B cell (primary cell): ENCODE measurements around the gene THY1. TPM values are rescaled to one million over a fixed set of nuclear protein-coding genes. Genes with fewer than 3 reads are reported as not detected.

Experiments
- ATAC-seq: fragments of 200-7000 bp; cut with Tn5 transposase; one replicate; pipeline ENCODE4 v1.10.0; 2021; ENCODE audit warnings: low read depth, mild to moderate bottlenecking, moderate number of reproducible peaks, moderate library complexity
- CTCF ChIA-PET: fragments of 350-600 bp; sonication (Branson Sonifier 250); formaldehyde crosslinking; loops from one replicate; lab custom pipeline; 2021; ENCODE audit warnings: antibody characterized with exemption, inconsistent platforms; lab: Charles Lee
- POLR2A ChIA-PET: fragments of 350-600 bp; sonication (Branson Sonifier 250); formaldehyde crosslinking; loops from one replicate; lab custom pipeline; 2021; ENCODE audit warnings: antibody characterized with exemption; lab: Charles Lee
- DNase-seq: peaks from one replicate; pipeline ENCODE4 v3.0.0; 2013
- H2AFZ ChIP-seq: 2 replicates; pipeline ENCODE4 v1.6.1; 2012; ENCODE audit warnings: mild to moderate bottlenecking, low read depth, low read length; ENCODE audit not compliant: insufficient read depth, poor library complexity, severe bottlenecking
- H3K27ac ChIP-seq, 2 donors: 1 replicate in 1 of 2; 2 replicates in 1 of 2; pipeline ENCODE4 v1.5.1; 2012 to 2013; ENCODE audit warnings: low read length in 2 of 2, mild to moderate bottlenecking in 2 of 2, moderate library complexity in 1 of 2
- H3K27me3 ChIP-seq, 4 experiments: fragments of 200-600 bp in 1 of 4; sonication (generic) in 1 of 4; replicated peaks in 1 of 4; 1 replicate in 2 of 4; 2 replicates in 2 of 4; pipeline versions ENCODE4 v1.6.1 to v1.7.0; 2013 to 2016; ENCODE audit warnings: low read length in 3 of 4, mild to moderate bottlenecking in 2 of 4, mixed read lengths in 1 of 4, moderate library complexity in 1 of 4; ENCODE audit not compliant: insufficient read depth in 4 of 4, control insufficient read depth in 3 of 4; ENCODE audit errors: control extremely low read depth in 1 of 4
- H3K36me3 ChIP-seq, 2 experiments: replicated peaks in 1 of 2; 1 replicate in 1 of 2; 2 replicates in 1 of 2; pipeline versions ENCODE4 v1.6.1 to v1.7.1; 2013; ENCODE audit warnings: low read length in 1 of 2; ENCODE audit not compliant: insufficient read depth in 2 of 2, control insufficient read depth in 1 of 2; ENCODE audit errors: control extremely low read depth in 1 of 2, extremely low read depth in 1 of 2
- H3K4me1 ChIP-seq, 2 donors: fragments of 200-600 bp in 1 of 2; sonication (generic) in 1 of 2; 1 replicate in 1 of 2; 2 replicates in 1 of 2; pipeline versions ENCODE4 v1.5.1 to v1.6.1; 2013 to 2017; ENCODE audit warnings: low read length in 2 of 2; ENCODE audit not compliant: control insufficient read depth in 2 of 2, insufficient read depth in 2 of 2
- H3K4me2 ChIP-seq: replicated peaks from 2 replicates; pipeline ENCODE3; 2012; ENCODE audit warnings: mild to moderate bottlenecking, low read depth, low read length; ENCODE audit not compliant: poor library complexity, severe bottlenecking
- H3K4me3 ChIP-seq, 5 experiments: fragments of 200-600 bp in 1 of 5; sonication (generic) in 1 of 5; 1 replicate in 3 of 5; 2 replicates in 2 of 5; pipeline versions ENCODE4 v1.5.1 to v1.7.0; 2011 to 2016; ENCODE audit warnings: low read length in 4 of 5, mild to moderate bottlenecking in 4 of 5, low read depth in 2 of 5, control low read depth in 1 of 5, moderate library complexity in 1 of 5; ENCODE audit not compliant: insufficient read depth in 1 of 5; ENCODE audit errors: control extremely low read depth in 1 of 5, extremely low read depth in 1 of 5
- H3K79me2 ChIP-seq: fragments of 200-600 bp; sonication (generic); one replicate; pipeline ENCODE4 v1.6.0; 2016; ENCODE audit warnings: low read length; ENCODE audit not compliant: control insufficient read depth, insufficient read depth
- H3K9ac ChIP-seq: fragments of 200-600 bp; sonication (generic); 2 replicates; pipeline ENCODE4 v1.6.1; 2017; ENCODE audit warnings: mild to moderate bottlenecking, low read length, moderate library complexity
- H3K9me3 ChIP-seq, 3 donors: one replicate each; pipeline versions ENCODE4 v1.6.1 to v1.7.1; 2013; ENCODE audit warnings: low read length in 2 of 3; ENCODE audit not compliant: control insufficient read depth in 2 of 3, insufficient read depth in 1 of 3; ENCODE audit errors: control extremely low read depth in 1 of 3
- H4K20me1 ChIP-seq: 2 replicates; pipeline ENCODE4 v1.6.0; 2012; ENCODE audit warnings: mild to moderate bottlenecking, low read length; ENCODE audit not compliant: insufficient read depth, control insufficient read depth, poor library complexity, severe bottlenecking
- H3K27ac Mint-ChIP-seq: one replicate; pipeline ENCODE4 v1.8.0; 2021; ENCODE audit warnings: mixed read lengths
- H3K27me3 Mint-ChIP-seq: one replicate; pipeline ENCODE4 v1.8.0; 2021; ENCODE audit warnings: mixed read lengths
- H3K4me1 Mint-ChIP-seq: one replicate; pipeline ENCODE4 v1.8.0; 2021; ENCODE audit warnings: mixed read lengths
- H3K4me3 Mint-ChIP-seq: one replicate; pipeline ENCODE4 v1.8.0; 2021; ENCODE audit warnings: mixed read lengths
- H3K9me3 Mint-ChIP-seq: one replicate; pipeline ENCODE4 v1.8.0; 2022; ENCODE audit warnings: mixed read lengths; ENCODE audit not compliant: insufficient read depth
- EZH2 ChIP-seq: IDR thresholded peaks from 2 replicates; pipeline ENCODE4 v1.6.1; 2012; ENCODE audit warnings: borderline replicate concordance, low read depth, mild to moderate bottlenecking, moderate library complexity, low read length; ENCODE audit not compliant: insufficient read depth, poor library complexity, severe bottlenecking
- WGBS: methylation state at CpG from one replicate; pipeline ENCODE4 v1.1.5; 2013; ENCODE audit warnings: missing lambda C conversion rate; ENCODE audit not compliant: insufficient coverage; 5-methylcytosine and 5-hydroxymethylcytosine counted together
- intact Hi-C: fragments of 100-400 bp; cut with micrococcal nuclease; formaldehyde crosslinking; loops from one replicate; pipeline ENCODE4 v1.10.0; 2022
- polyA plus RNA-seq: library from polyadenylated mRNA; depleted of rRNA; stranded (reverse); fragments of >200 nt; gene quantifications from 2 replicates; pipeline ENCODE4 v1.2.3, GENCODE V29; 2012
- total RNA-seq, 2 donors: library from RNA; stranded (reverse); fragments of 120-200 nt in 1 of 2; gene quantifications; 1 replicate in 1 of 2; 2 replicates in 1 of 2; pipeline versions ENCODE4 v1.2.3 to v1.2.4, GENCODE V29; 2013 to 2022
- TF ChIP-seq, protein P1 (sequence below): fragments of 200-600 bp; IDR thresholded peaks from one replicate; pipeline ENCODE4 v1.8.0; 2022; ENCODE audit warnings: antibody characterized with exemption, mild to moderate bottlenecking

Gene THY1
- total and polyA plus RNA-seq, 2 donors (not counting 1 experiment from before 2014, with no cell fraction given): not detected

- Histone ChIP-seq H3K27ac (no peak overlapping the region), H4K20me1 (no peaks in the 10 kb centered on the region), H3K9ac (no peak overlapping the region), H3K4me3 (no peak overlapping the region), H3K36me3 (no peaks in the 10 kb centered on the region), H3K9me3 (peaks cover 0 to 10% (median 0%) of the 10 kb centered on the region in 3 donors), H3K27me3 (peaks cover 0 to 38% (median 20%) of the 10 kb centered on the region in 4 experiments), H3K79me2 (no peaks in the 10 kb centered on the region), H2AFZ (no peak overlapping the region), H3K4me1 (peaks cover 17 to 18% of the 10 kb centered on the region in 2 donors), H3K4me2 (no peak overlapping the region)
- no peaks in the 10 kb centered on the region for H3K9me3 Mint-ChIP-seq
- no peak overlapping the region for H3K27ac Mint-ChIP-seq
- peaks cover 66% of the 10 kb centered on the region for H3K27me3 Mint-ChIP-seq
- intact Hi-C loops: no loop called here
- TF ChIP-seq, protein P1, sequence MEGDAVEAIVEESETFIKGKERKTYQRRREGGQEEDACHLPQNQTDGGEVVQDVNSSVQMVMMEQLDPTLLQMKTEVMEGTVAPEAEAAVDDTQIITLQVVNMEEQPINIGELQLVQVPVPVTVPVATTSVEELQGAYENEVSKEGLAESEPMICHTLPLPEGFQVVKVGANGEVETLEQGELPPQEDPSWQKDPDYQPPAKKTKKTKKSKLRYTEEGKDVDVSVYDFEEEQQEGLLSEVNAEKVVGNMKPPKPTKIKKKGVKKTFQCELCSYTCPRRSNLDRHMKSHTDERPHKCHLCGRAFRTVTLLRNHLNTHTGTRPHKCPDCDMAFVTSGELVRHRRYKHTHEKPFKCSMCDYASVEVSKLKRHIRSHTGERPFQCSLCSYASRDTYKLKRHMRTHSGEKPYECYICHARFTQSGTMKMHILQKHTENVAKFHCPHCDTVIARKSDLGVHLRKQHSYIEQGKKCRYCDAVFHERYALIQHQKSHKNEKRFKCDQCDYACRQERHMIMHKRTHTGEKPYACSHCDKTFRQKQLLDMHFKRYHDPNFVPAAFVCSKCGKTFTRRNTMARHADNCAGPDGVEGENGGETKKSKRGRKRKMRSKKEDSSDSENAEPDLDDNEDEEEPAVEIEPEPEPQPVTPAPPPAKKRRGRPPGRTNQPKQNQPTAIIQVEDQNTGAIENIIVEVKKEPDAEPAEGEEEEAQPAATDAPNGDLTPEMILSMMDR: no peak
- TF ChIP-seq EZH2: no peak
- 95% methylated on average over 7 of the region's 8 CpGs for WGBS
- ATAC-seq (no peak), DNase-seq (no peak)
- peaks cover 16% of the 10 kb centered on the region for H3K4me1 Mint-ChIP-seq
- POLR2A ChIA-PET: no interaction called here
- no peak overlapping the region for H3K4me3 Mint-ChIP-seq
- CTCF ChIA-PET: no interaction called here
Measured at GRCh38 chr11:119420631-119421030, 2.3 kb downstream of the THY1 start.

GRCh38 chr11:119419834-119420492, 3.0 kb downstream of the THY1 start:
- intact Hi-C loops: no loop called here
- DNase-seq (no peak), ATAC-seq (no peak)
- TF ChIP-seq, protein P1: no peak
- TF ChIP-seq EZH2: no peak
- Mint-ChIP-seq H3K4me3 (no peak overlapping the region), H3K9me3 (no peaks in the 10 kb centered on the region), H3K4me1 (peaks cover 16% of the 10 kb centered on the region), H3K27me3 (peaks cover 63% of the 10 kb centered on the region), H3K27ac (no peak overlapping the region)
- WGBS: 89% methylated on average over 17 of the region's 18 CpGs
- ChIA-PET CTCF (no interaction called here), POLR2A (no interaction called here)
- Histone ChIP-seq H4K20me1 (no peaks in the 10 kb centered on the region), H3K27me3 (peaks cover 0 to 38% (median 20%) of the 10 kb centered on the region in 4 experiments), H2AFZ (no peak overlapping the region), H3K9me3 (peaks cover 0 to 14% (median 0%) of the 10 kb centered on the region in 3 donors), H3K27ac (no peak overlapping the region), H3K4me2 (no peak overlapping the region), H3K9ac (no peak overlapping the region), H3K4me3 (no peak overlapping the region), H3K79me2 (no peaks in the 10 kb centered on the region), H3K36me3 (no peaks in the 10 kb centered on the region), H3K4me1 (peaks cover 17 to 18% of the 10 kb centered on the region in 2 donors)
